Bronchial epithelial cell (primary cell): ENCODE data around the gene SRGAP3. TPM values are rescaled to one million over a fixed set of nuclear protein-coding genes. Genes with fewer than 3 reads are reported as not detected.
"Not testable (repeated sequence)": the region's sequence is repeated elsewhere in the genome, so short reads cannot be mapped to it uniquely, and the experiment has no call there.

Experiments
- DNase-seq: peaks from one replicate; pipeline ENCODE4 v3.0.0-alpha.2; 2010; ENCODE audit warnings: low read depth
- FAIRE-seq: peaks from 2 replicates; lab custom pipeline; 2011; peaks lifted over from hg19 to GRCh38; lab: Jason Lieb, UNC
- H3K27me3 ChIP-seq: 2 replicates; pipeline ENCODE4 v1.5.1; 2011; ENCODE audit warnings: low read length; ENCODE audit not compliant: control insufficient read depth, insufficient read depth
- H3K36me3 ChIP-seq: 2 replicates; pipeline ENCODE4 v1.5.1; 2011; ENCODE audit warnings: low read length; ENCODE audit not compliant: control insufficient read depth, insufficient read depth
- H3K4me3 ChIP-seq: 2 replicates; pipeline ENCODE4 v1.5.1; 2011; ENCODE audit warnings: mild to moderate bottlenecking, low read depth, low read length, control low read depth
- CTCF ChIP-seq: IDR thresholded peaks from 2 replicates; pipeline ENCODE4 v1.5.1; 2011; ENCODE audit warnings: mild to moderate bottlenecking, moderate library complexity, low read length, control low read depth, inconsistent platforms; ENCODE audit not compliant: insufficient read depth, severe bottlenecking
- total RNA-seq: library from RNA; depleted of rRNA; stranded (reverse); fragments of >200 nt; gene quantifications from 2 replicates; pipeline ENCODE4 v1.2.1, GENCODE V29; 2014

The SRGAP3 gene
- total RNA-seq, 1 donor from 2014 or later: 30.5 TPM

- no peak overlapping the region for H3K4me3 ChIP-seq
- no peaks in the 10 kb centered on the region for H3K27me3 ChIP-seq
- TF ChIP-seq CTCF: no peak
- DNase-seq (peak; percentile 20), FAIRE-seq (no peak)
- peaks cover 6% of the 10 kb centered on the region for H3K36me3 ChIP-seq
These were observed 150.4 kb downstream of the SRGAP3 start for GRCh38 chr3:9098716-9099675.

GRCh38 chr3:9097495-9097894 lies 152.0 kb downstream of the SRGAP3 start:
- DNase-seq: no peak
- Histone ChIP-seq H3K36me3 (peaks cover 6% of the 10 kb centered on the region), H3K4me3 (no peak overlapping the region), H3K27me3 (no peaks in the 10 kb centered on the region)
- no peak for FAIRE-seq
- TF ChIP-seq CTCF: no peak

GRCh38 chr3:9091486-9092235 lies 157.8 kb downstream of the SRGAP3 start:
- no peak overlapping the region for H3K4me3 ChIP-seq
- no peak for FAIRE-seq
- no peaks in the 10 kb centered on the region for H3K27me3 ChIP-seq
- DNase-seq: no peak
- no peaks in the 10 kb centered on the region for H3K36me3 ChIP-seq
- no peak for TF ChIP-seq CTCF

DNA sequence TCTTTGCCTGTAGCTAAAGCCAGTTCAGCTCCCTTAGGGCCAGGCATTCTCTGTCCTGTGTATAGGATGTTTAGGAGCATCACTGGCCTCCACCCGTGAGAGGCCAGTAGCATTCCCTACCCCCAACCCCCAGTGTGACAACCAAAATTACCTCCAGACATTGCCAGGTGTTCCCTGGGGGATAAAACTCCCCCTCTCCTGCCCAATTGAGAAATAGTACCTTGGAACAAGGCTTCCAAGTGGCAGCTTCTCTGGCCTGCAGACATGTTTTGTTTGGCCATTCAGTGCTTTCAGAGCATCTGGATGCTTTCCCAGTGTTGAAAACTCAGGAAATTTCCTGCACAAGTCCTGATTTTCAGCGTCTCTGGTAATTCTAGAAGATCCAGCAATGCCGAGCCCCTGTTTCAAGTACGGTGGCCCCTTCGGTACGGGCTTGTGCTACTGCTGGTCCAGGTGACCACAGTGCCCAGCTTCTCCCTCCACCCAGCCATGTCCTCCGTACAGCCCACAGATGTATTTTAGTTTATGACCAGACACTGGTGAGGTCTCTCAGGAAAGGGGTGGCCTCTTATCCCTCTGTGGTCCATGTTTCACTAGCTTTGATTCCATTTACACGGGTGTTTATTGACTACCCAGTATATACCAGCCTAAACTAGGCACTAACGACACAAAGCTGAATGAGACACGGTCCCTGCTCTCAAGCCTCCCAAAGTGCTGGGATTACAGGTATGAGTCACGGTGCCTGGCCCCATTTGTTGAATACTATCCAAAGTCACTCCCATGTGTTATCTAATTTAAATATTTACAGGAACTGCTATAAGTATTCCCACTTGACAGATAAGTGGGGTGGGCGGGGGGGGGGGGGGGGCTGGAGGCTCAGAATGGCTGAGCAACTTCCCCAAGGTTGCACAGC lies 160.7 kb downstream of the SRGAP3 start:
- no peaks in the 10 kb centered on the region for H3K27me3 ChIP-seq
- DNase-seq (peak; percentile 73), FAIRE-seq (peak; percentile 82)
- no peaks in the 10 kb centered on the region for H3K36me3 ChIP-seq
- TF ChIP-seq CTCF: no peak
- H3K4me3 ChIP-seq: no peak overlapping the region

DNA sequence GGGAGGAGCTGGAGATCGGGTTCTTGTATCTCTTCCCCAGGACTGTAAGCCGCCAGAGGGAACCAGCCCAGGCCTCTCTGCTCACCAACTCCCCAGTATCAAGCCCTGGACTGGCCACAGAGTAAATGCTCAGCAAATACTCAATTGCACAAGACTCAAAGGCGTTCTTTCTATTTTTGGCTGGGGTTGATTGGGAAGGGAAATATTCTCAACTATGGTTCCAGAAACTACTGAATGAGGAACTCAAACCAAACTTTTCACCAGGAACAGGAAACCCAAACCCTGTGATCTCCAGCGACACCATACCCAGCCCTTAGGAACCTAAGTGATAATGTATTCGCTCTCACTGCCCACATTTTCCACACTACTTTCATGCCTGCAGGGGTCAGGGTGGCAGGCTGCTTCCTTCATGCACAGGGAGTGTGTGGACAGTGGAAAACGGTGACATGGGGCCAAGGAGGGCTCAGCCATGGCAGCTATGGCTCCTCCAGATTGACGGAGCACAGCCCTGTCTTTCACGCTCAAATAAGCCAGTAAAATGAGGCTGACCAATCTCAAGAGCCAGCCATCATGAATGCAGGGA lies 161.5 kb downstream of the SRGAP3 start:
- Histone ChIP-seq H3K36me3 (no peaks in the 10 kb centered on the region), H3K4me3 (no peak overlapping the region), H3K27me3 (no peaks in the 10 kb centered on the region)
- FAIRE-seq (no peak), DNase-seq (no peak)
- no peak for TF ChIP-seq CTCF

- not testable (repeated sequence) for DNase-seq, FAIRE-seq, H3K27me3 ChIP-seq, H3K36me3 ChIP-seq, H3K4me3 ChIP-seq
These were observed 164.0 kb downstream of the SRGAP3 start for GRCh38 chr3:9085428-9085827.
